H1 (cell line): ENCODE data around the gene FOXF1. TPM values are rescaled to one million over a fixed set of nuclear protein-coding genes. Genes with fewer than 3 reads are reported as not detected.
A peak's percentile ranks its signal among the peaks of the same experiment; 100 is the strongest.

ENCODE experiments used
- CTCF ChIA-PET: fragments of 300-600 bp; sonication (Branson Sonifier 250); formaldehyde crosslinking; loops from one replicate; lab custom pipeline; 2021; ENCODE audit not compliant: partially characterized antibody; lab: Charles Lee
- POLR2A ChIA-PET: fragments of 300-600 bp; sonication (Branson Sonifier 250); formaldehyde crosslinking; loops from one replicate; lab custom pipeline; 2021; ENCODE audit warnings: inconsistent platforms; ENCODE audit not compliant: partially characterized antibody; lab: Charles Lee
- DNase-seq, 2 experiments: peaks; one replicate each; pipeline versions ENCODE4 v3.0.0 to v3.0.0-alpha.2; 2010 to 2022; ENCODE audit warnings: low spot score in 2 of 2, low read depth in 1 of 2, mixed read lengths in 1 of 2
- FAIRE-seq: peaks from 2 replicates; lab custom pipeline; 2011; peaks lifted over from hg19 to GRCh38; lab: Jason Lieb, UNC
- H2AFZ ChIP-seq: 2 replicates; pipeline ENCODE4 v1.8.1; 2012; ENCODE audit warnings: low read length, inconsistent platforms
- H2AK5ac ChIP-seq: 2 replicates; pipeline ENCODE4 v1.6.1; 2013; ENCODE audit warnings: low read depth, low read length
- H2BK120ac ChIP-seq: replicated peaks from 2 replicates; pipeline ENCODE3; 2013; ENCODE audit warnings: low read depth, low read length, inconsistent platforms
- H2BK12ac ChIP-seq: 2 replicates; pipeline ENCODE4 v1.6.1; 2013; ENCODE audit warnings: low read depth, low read length
- H2BK15ac ChIP-seq: 2 replicates; pipeline ENCODE4 v1.6.1; 2013; ENCODE audit warnings: low read length
- H2BK20ac ChIP-seq: 2 replicates; pipeline ENCODE4 v1.6.1; 2013; ENCODE audit warnings: low read length
- H2BK5ac ChIP-seq: 2 replicates; pipeline ENCODE4 v1.6.1; 2013; ENCODE audit warnings: low read depth, low read length
- H3K14ac ChIP-seq: 2 replicates; pipeline ENCODE4 v1.6.1; 2013; ENCODE audit warnings: inconsistent platforms; ENCODE audit not compliant: insufficient read length
- H3K18ac ChIP-seq: 2 replicates; pipeline ENCODE4 v1.6.1; 2013; ENCODE audit warnings: low read length; ENCODE audit errors: extremely low read depth
- H3K23ac ChIP-seq: 2 replicates; pipeline ENCODE4 v1.6.1; 2013; ENCODE audit warnings: inconsistent platforms; ENCODE audit not compliant: insufficient read length
- H3K23me2 ChIP-seq: 2 replicates; pipeline ENCODE4 v1.6.1; 2013; ENCODE audit warnings: low read depth, low read length
- H3K27ac ChIP-seq: 2 replicates; pipeline ENCODE4 v1.6.1; 2011; ENCODE audit warnings: low read depth, low read length, inconsistent platforms
- H3K27me3 ChIP-seq, 4 experiments: replicated peaks in 1 of 4; 1 replicate in 1 of 4; 2 replicates in 3 of 4; pipeline versions ENCODE4 v1.6.1 to v1.8.1; 2011 to 2013; ENCODE audit warnings: low read length in 3 of 4, mild to moderate bottlenecking in 3 of 4, inconsistent platforms in 2 of 4, mixed read lengths in 2 of 4, moderate library complexity in 1 of 4; ENCODE audit not compliant: control insufficient read depth in 3 of 4, insufficient read depth in 3 of 4; ENCODE audit errors: extremely low read depth in 1 of 4
- H3K36me3 ChIP-seq, 4 experiments: 2 replicates each; pipeline versions ENCODE4 v1.6.1 to v1.8.1; 2011 to 2013; ENCODE audit warnings: mild to moderate bottlenecking in 4 of 4, low read length in 3 of 4, moderate library complexity in 2 of 4, control low read depth in 1 of 4, inconsistent platforms in 1 of 4; ENCODE audit not compliant: insufficient read depth in 4 of 4, control insufficient read depth in 2 of 4
- H3K4ac ChIP-seq: replicated peaks from 2 replicates; pipeline ENCODE3; 2013; ENCODE audit warnings: low read length, low read depth, mixed read lengths, inconsistent platforms; ENCODE audit not compliant: insufficient read length
- H3K4me1 ChIP-seq, 4 experiments: replicated peaks in 1 of 4; 1 replicate in 1 of 4; 2 replicates in 3 of 4; pipeline versions ENCODE4 v1.6.1 to v1.8.1; 2011 to 2013; ENCODE audit warnings: low read length in 3 of 4, inconsistent platforms in 2 of 4, mixed read lengths in 1 of 4; ENCODE audit not compliant: insufficient read depth in 4 of 4, control insufficient read depth in 3 of 4
- H3K4me2 ChIP-seq, 2 experiments: 2 replicates each; pipeline versions ENCODE4 v1.6.1 to v1.8.1; 2011 to 2013; ENCODE audit warnings: low read depth in 2 of 2, low read length in 2 of 2, control low read depth in 1 of 2, inconsistent platforms in 1 of 2, mild to moderate bottlenecking in 1 of 2; ENCODE audit not compliant: insufficient read depth in 1 of 2
- H3K4me3 ChIP-seq, 4 experiments: fragments of 200-600, 300-600 bp in 1 of 4; sonication (generic), shearing (Covaris generic), sonication (Bioruptor Twin) in 1 of 4; 2 replicates each; pipeline versions ENCODE4 v1.5.1 to v1.8.1; 2011 to 2016; ENCODE audit warnings: low read length in 4 of 4, low read depth in 3 of 4, control low read depth in 2 of 4, inconsistent platforms in 2 of 4, mild to moderate bottlenecking in 2 of 4, mixed read lengths in 1 of 4, moderate library complexity in 1 of 4; ENCODE audit not compliant: insufficient read depth in 2 of 4; ENCODE audit errors: extremely low read depth in 1 of 4
- H3K56ac ChIP-seq: replicated peaks from 2 replicates; pipeline ENCODE3; 2013; ENCODE audit warnings: low read depth, mild to moderate bottlenecking, mixed read lengths, low read length, inconsistent platforms; ENCODE audit not compliant: insufficient read length
- H3K79me1 ChIP-seq: 2 replicates; pipeline ENCODE4 v1.6.1; 2013; ENCODE audit warnings: low read depth, low read length, control low read depth
- H3K79me2 ChIP-seq, 2 experiments: 2 replicates each; pipeline versions ENCODE4 v1.6.1 to v1.8.1; 2012 to 2013; ENCODE audit warnings: low read length in 2 of 2, mild to moderate bottlenecking in 2 of 2, inconsistent platforms in 1 of 2; ENCODE audit not compliant: insufficient read depth in 2 of 2, control insufficient read depth in 1 of 2
- H3K9ac ChIP-seq, 4 experiments: replicated peaks in 1 of 4; 1 replicate in 1 of 4; 2 replicates in 3 of 4; pipeline versions ENCODE4 v1.6.1 to v1.8.1; 2011 to 2013; ENCODE audit warnings: low read depth in 3 of 4, low read length in 3 of 4, control low read depth in 2 of 4, mild to moderate bottlenecking in 2 of 4, moderate library complexity in 2 of 4, inconsistent platforms in 1 of 4; ENCODE audit errors: extremely low read depth in 1 of 4
- H3K9me3 ChIP-seq, 2 experiments: 2 replicates each; pipeline versions ENCODE4 v1.6.1 to v1.8.1; 2012 to 2013; ENCODE audit warnings: mild to moderate bottlenecking in 2 of 2, moderate library complexity in 2 of 2, control low read depth in 1 of 2, inconsistent platforms in 1 of 2, low read depth in 1 of 2, low read length in 1 of 2, mixed read lengths in 1 of 2; ENCODE audit not compliant: insufficient read depth in 2 of 2
- H4K20me1 ChIP-seq, 2 experiments: replicated peaks in 1 of 2; 2 replicates each; pipeline versions ENCODE3 to v1.8.1; 2011 to 2013; ENCODE audit warnings: inconsistent platforms in 2 of 2, low read length in 2 of 2, mild to moderate bottlenecking in 1 of 2; ENCODE audit not compliant: insufficient read depth in 2 of 2, control insufficient read depth in 1 of 2
- H4K5ac ChIP-seq: 2 replicates; pipeline ENCODE4 v1.6.1; 2013; ENCODE audit warnings: low read length, low read depth, mixed read lengths, inconsistent platforms; ENCODE audit not compliant: insufficient read length
- H4K8ac ChIP-seq: 2 replicates; pipeline ENCODE4 v1.8.0; 2013; ENCODE audit warnings: mild to moderate bottlenecking, moderate library complexity, low read length, inconsistent platforms; ENCODE audit not compliant: insufficient read depth; ENCODE audit errors: extremely low read depth
- H4K91ac ChIP-seq: replicated peaks from 2 replicates; pipeline ENCODE3; 2013; ENCODE audit warnings: low read length, mixed read lengths, inconsistent platforms; ENCODE audit not compliant: insufficient read length
- CTBP2 ChIP-seq: IDR thresholded peaks from 2 replicates; pipeline ENCODE4 v1.7.0; 2011; ENCODE audit warnings: borderline replicate concordance, mild to moderate bottlenecking, moderate library complexity, mixed read lengths, low read length; ENCODE audit not compliant: insufficient read depth, insufficient read length
- POLR2AphosphoS5 ChIP-seq: IDR thresholded peaks from 2 replicates; pipeline ENCODE4 v1.6.1; 2011; ENCODE audit warnings: low read depth, low read length
- RNF2 ChIP-seq: fragments of 200-900, 300-1000 bp; sonication (generic); IDR thresholded peaks from 2 replicates; pipeline ENCODE4 v1.7.1; 2016; ENCODE audit warnings: borderline replicate concordance, low read depth, mild to moderate bottlenecking, antibody characterized with exemption, low read length; ENCODE audit not compliant: poor library complexity, severe bottlenecking; ENCODE audit errors: missing control alignments
- WGBS, 2 experiments: shearing (Covaris generic) in 1 of 2; methylation state at CpG; one replicate each; pipeline versions ENCODE4 v1.1.6 to v1.1.7; 2013 to 2015; ENCODE audit warnings: low lambda C conversion rate in 2 of 2, mixed read lengths in 2 of 2, inconsistent platforms in 1 of 2, low coverage in 1 of 2, missing lambda C conversion rate in 1 of 2; ENCODE audit not compliant: insufficient replicate concordance in 2 of 2, insufficient coverage in 1 of 2, insufficient read length in 1 of 2; ENCODE audit errors: extremely low coverage in 1 of 2, missing lambda C conversion rate in 1 of 2; 5-methylcytosine and 5-hydroxymethylcytosine counted together
- polyA plus RNA-seq, 7 experiments: library from polyadenylated mRNA; depleted of rRNA in 3 of 7; stranded (reverse) in 5 of 7; unstranded in 2 of 7; fragments of >200 nt in 5 of 7; fragments of 200-250 nt in 2 of 7; gene quantifications; 1 replicate in 5 of 7; 2 replicates in 1 of 7; 4 replicates in 1 of 7; pipeline versions ENCODE4 v1.2.1 to v1.2.3, GENCODE V29; 2011 to 2013; ENCODE audit warnings: missing spikeins in 2 of 7, mixed read lengths in 2 of 7
- total RNA-seq: library from RNA; stranded (reverse); fragmentation: NEBNext Ultra II Directional; extraction: Animal tissue kit (Norgen Biotek cat#: 25700); gene quantifications from 2 replicates; pipeline ENCODE4 v1.2.1, GENCODE V29; 2021

The FOXF1 gene
- total and polyA plus RNA-seq, 2 of the 8 experiments (the other 6 are each of a cell fraction or from before 2014, with no cell fraction given) = 0.02 TPM; not detected in 1

DNA sequence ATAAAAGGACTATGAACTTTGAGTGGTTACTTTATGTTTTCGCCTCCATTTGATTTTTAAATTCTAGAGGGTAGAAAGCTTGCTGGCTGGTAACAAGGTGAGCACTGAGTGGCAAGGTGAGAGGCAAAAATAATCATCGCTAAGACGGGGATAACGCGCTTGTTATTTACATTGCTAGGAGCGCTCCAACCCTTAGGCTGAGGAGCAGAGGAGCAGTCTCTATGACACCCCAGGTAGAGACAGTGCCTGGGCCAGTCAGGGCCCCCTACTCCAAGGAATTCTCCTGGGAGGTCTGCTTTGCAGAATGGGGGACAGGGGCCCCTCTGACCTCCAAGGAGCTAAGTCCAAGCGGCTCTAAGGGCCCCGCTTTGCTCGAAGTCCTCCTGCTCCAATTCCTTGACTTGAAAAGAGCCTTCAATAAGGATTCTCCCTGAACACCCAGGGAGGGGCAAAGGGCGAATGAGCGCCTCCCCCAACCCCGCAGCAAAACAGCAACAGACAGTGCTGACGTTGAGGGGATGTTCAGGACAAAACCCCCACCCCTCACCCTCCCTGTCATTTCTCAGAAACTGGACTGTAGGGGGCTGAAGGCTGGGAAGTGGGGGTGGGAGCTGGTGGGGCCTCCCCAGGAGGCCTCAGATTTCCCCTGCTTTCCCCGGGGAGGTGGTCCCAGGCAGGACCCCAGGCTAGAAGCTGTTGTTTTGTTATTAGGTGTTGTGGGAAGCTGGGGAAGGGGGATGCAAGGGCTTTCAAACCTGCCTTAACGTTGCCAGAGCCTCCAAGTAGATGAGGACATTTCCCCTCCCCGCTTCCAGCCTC, 10.2 kb upstream of the FOXF1 start:
- CTCF ChIA-PET = interaction anchor here (0.6 to 2.1 kb wide), 3 partner anchors 17 to 538 kb away, joined by 3 to 16 read pairs (median 3); no protein-coding TSS in a partner anchor
- 1% methylated on average over 15 of the region's 16 CpGs; no CpG with 5 or more reads in 1 of the 2 experiments for WGBS, 2 experiments
- DNase-seq = no peak

More for the DNA sequence above, 10.2 kb upstream of the FOXF1 start:
- no peak overlapping the region for H3K14ac ChIP-seq
- H3K27me3 ChIP-seq = peaks cover 98 to 100% (median 99%) of the 10 kb centered on the region in 4 experiments
- H2BK12ac ChIP-seq = no peak overlapping the region
- peaks cover 37 to 48% of the 10 kb centered on the region in 2 experiments for H4K20me1 ChIP-seq
- H3K18ac ChIP-seq = no peak overlapping the region
- no peaks in the 10 kb centered on the region for H3K79me2 ChIP-seq
- no peak overlapping the region for H2BK5ac ChIP-seq
- H3K56ac ChIP-seq = no peak overlapping the region
- H3K9ac ChIP-seq = no peak overlapping the region
- no peak overlapping the region for H3K4ac ChIP-seq
- H4K91ac ChIP-seq = no peak overlapping the region
- H3K79me1 ChIP-seq = peaks cover 2% of the 10 kb centered on the region
- no peaks in the 10 kb centered on the region; a peak in 1 of 4 replicates for H3K9me3 ChIP-seq
- no peak overlapping the region; a peak in 2 of 8 replicates for H3K4me3 ChIP-seq
- no peak overlapping the region for H2BK120ac ChIP-seq
- H3K4me2 ChIP-seq = peak overlapping the region in 1 of 2 experiments; percentile 29; a peak in 2 of 4 replicates
- no peak overlapping the region for H2BK20ac ChIP-seq
- H2AK5ac ChIP-seq = no peak overlapping the region
- no peaks in the 10 kb centered on the region; the same call in 1 of the 2 replicates for H3K23me2 ChIP-seq
- H3K23ac ChIP-seq = no peak overlapping the region
- no peak overlapping the region for H4K5ac ChIP-seq
- H3K4me1 ChIP-seq = peaks cover 1 to 19% (median 12%) of the 10 kb centered on the region in 4 experiments
- TF ChIP-seq POLR2AphosphoS5 (no peak), RNF2 (peak; percentile 71), CTBP2 (peak; percentile 56)
- H3K36me3 ChIP-seq = peaks cover 0 to 4% (median 0%) of the 10 kb centered on the region in 4 experiments; a peak in 1 of 8 replicates
- no peak overlapping the region for H2BK15ac ChIP-seq
- no peak overlapping the region for H2AFZ ChIP-seq
- POLR2A ChIA-PET = interaction anchor here (1.5 kb wide), 1 partner anchor 12 kb away, joined by 3 read pairs; no protein-coding TSS in a partner anchor
- H4K8ac ChIP-seq = peak overlapping the region; percentile 41; the same call in 1 of the 2 replicates
- H3K27ac ChIP-seq = no peak overlapping the region
- FAIRE-seq = no peak
